ENCODE results near the gene MPRIP. TPM values are rescaled to one million over a fixed set of nuclear protein-coding genes. Genes with fewer than 3 reads are reported as not detected.
"Not testable (repeated sequence)": the region's sequence is repeated elsewhere in the genome, so short reads cannot be mapped to it uniquely, and the experiment has no call there.

Gene MPRIP
- total RNA-seq, 2 experiments from 2014 or later = 206 to 209 TPM

- ATAC-seq (no peak), DNase-seq (no peak)
- Mint-ChIP-seq H3K27ac (no peak overlapping the region), H3K36me3 (peaks cover 3% of the 10 kb centered on the region), H3K27me3 (no peaks in the 10 kb centered on the region), H3K4me3 (no peak overlapping the region), H3K9me3 (ENCODE audit: low read depth) (no peaks in the 10 kb centered on the region), H3K4me1 (peaks cover 38% of the 10 kb centered on the region)
- CTCF ChIA-PET = interaction anchor here (0.5 to 0.7 kb wide), 2 partner anchors 14 to 997 kb away, joined by 3 read pairs; no protein-coding TSS in a partner anchor
These were observed 85.6 kb downstream of the MPRIP start for GRCh38 chr17:17127730-17128291.

GRCh38 chr17:17128476-17129075, 86.3 kb downstream of the MPRIP start:
- Mint-ChIP-seq H3K4me3 (no peak overlapping the region), H3K36me3 (peaks cover 3% of the 10 kb centered on the region), H3K27ac (no peak overlapping the region), H3K9me3 (ENCODE audit: low read depth) (no peaks in the 10 kb centered on the region), H3K4me1 (peaks cover 34% of the 10 kb centered on the region), H3K27me3 (no peaks in the 10 kb centered on the region)
- ATAC-seq = no peak
- no peak for DNase-seq
- CTCF ChIA-PET = interaction anchor here (0.7 kb wide), 2 partner anchors 9 to 13 kb away, joined by 3 read pairs; no protein-coding TSS in a partner anchor

GRCh38 chr17:17129466-17129865, 87.2 kb downstream of the MPRIP start:
- Mint-ChIP-seq H3K27me3 (no peaks in the 10 kb centered on the region), H3K4me3 (no peak overlapping the region), H3K4me1 (peaks cover 28% of the 10 kb centered on the region), H3K9me3 (ENCODE audit: low read depth) (no peaks in the 10 kb centered on the region), H3K36me3 (peaks cover 3% of the 10 kb centered on the region), H3K27ac (no peak overlapping the region)
- CTCF ChIA-PET = interaction anchor here (0.9 kb wide), 1 partner anchor 12 kb away, joined by 3 read pairs; no protein-coding TSS in a partner anchor
- no peak for ATAC-seq
- no peak for DNase-seq

- CTCF ChIA-PET = interaction anchor here (0.8 to 0.9 kb wide), 2 partner anchors 11 kb away, joined by 3 read pairs; no protein-coding TSS in a partner anchor
- Mint-ChIP-seq H3K9me3 (ENCODE audit: low read depth) (no peaks in the 10 kb centered on the region), H3K27me3 (no peaks in the 10 kb centered on the region), H3K36me3 (peaks cover 3% of the 10 kb centered on the region), H3K4me1 (peaks cover 20% of the 10 kb centered on the region), H3K4me3 (no peak overlapping the region), H3K27ac (no peak overlapping the region)
- ATAC-seq (no peak), DNase-seq (no peak)
These were observed 88.0 kb downstream of the MPRIP start for GRCh38 chr17:17130077-17130844.

- no peaks in the 10 kb centered on the region for H3K27me3 Mint-ChIP-seq
- no peak for DNase-seq
- no peak overlapping the region for H3K4me3 Mint-ChIP-seq
- H3K4me1 Mint-ChIP-seq = peaks cover 4% of the 10 kb centered on the region
- ATAC-seq = no peak
- peaks cover 3% of the 10 kb centered on the region for H3K36me3 Mint-ChIP-seq
- H3K9me3 Mint-ChIP-seq (ENCODE audit: low read depth) = no peaks in the 10 kb centered on the region
- no peak overlapping the region for H3K27ac Mint-ChIP-seq
- CTCF ChIA-PET = interaction anchor here (1.9 kb wide), 1 partner anchor 10 kb away, joined by 5 read pairs; no protein-coding TSS in a partner anchor
These were observed 89.6 kb downstream of the MPRIP start for GRCh38 chr17:17131839-17132238.

- Mint-ChIP-seq H3K4me3 (no peak overlapping the region), H3K9me3 (ENCODE audit: low read depth) (no peaks in the 10 kb centered on the region), H3K27ac (no peak overlapping the region), H3K27me3 (no peaks in the 10 kb centered on the region), H3K36me3 (no peaks in the 10 kb centered on the region), H3K4me1 (no peaks in the 10 kb centered on the region)
- CTCF ChIA-PET = interaction anchor here (1.9 kb wide), 1 partner anchor 10 kb away, joined by 5 read pairs; no protein-coding TSS in a partner anchor
- no peak for DNase-seq
- no peak for ATAC-seq
These were observed 90.5 kb downstream of the MPRIP start for GRCh38 chr17:17132746-17133145.

GRCh38 chr17:17134051-17134956, 92.0 kb downstream of the MPRIP start:
- no peaks in the 10 kb centered on the region for H3K4me1 Mint-ChIP-seq
- ATAC-seq = no peak
- H3K27me3 Mint-ChIP-seq = no peaks in the 10 kb centered on the region
- CTCF ChIA-PET = no interaction called here
- no peak overlapping the region for H3K27ac Mint-ChIP-seq
- no peak for DNase-seq
- no peaks in the 10 kb centered on the region for H3K9me3 Mint-ChIP-seq (ENCODE audit: low read depth)
- no peaks in the 10 kb centered on the region for H3K36me3 Mint-ChIP-seq
- no peak overlapping the region for H3K4me3 Mint-ChIP-seq

- no peak for ATAC-seq
- Mint-ChIP-seq H3K36me3 (no peaks in the 10 kb centered on the region), H3K27ac (no peak overlapping the region), H3K27me3 (no peaks in the 10 kb centered on the region), H3K4me3 (no peak overlapping the region), H3K9me3 (ENCODE audit: low read depth) (no peaks in the 10 kb centered on the region), H3K4me1 (no peaks in the 10 kb centered on the region)
- DNase-seq = no peak
- CTCF ChIA-PET = no interaction called here
These were observed 92.7 kb downstream of the MPRIP start for GRCh38 chr17:17134957-17135333.

GRCh38 chr17:17136221-17136620, 94.0 kb downstream of the MPRIP start:
- H3K27ac Mint-ChIP-seq; ATAC-seq; H3K36me3 Mint-ChIP-seq; H3K9me3 Mint-ChIP-seq (ENCODE audit: low read depth); H3K27me3 Mint-ChIP-seq; H3K4me1 Mint-ChIP-seq; DNase-seq; H3K4me3 Mint-ChIP-seq: not testable (repeated sequence)
- CTCF ChIA-PET = interaction anchor here (0.9 kb wide), 1 partner anchor 10 kb away, joined by 3 read pairs; no protein-coding TSS in a partner anchor

- ATAC-seq (no peak), DNase-seq (no peak)
- no peaks in the 10 kb centered on the region for H3K27me3 Mint-ChIP-seq
- CTCF ChIA-PET = no interaction called here
- H3K4me1 Mint-ChIP-seq = peaks cover 4% of the 10 kb centered on the region
- no peaks in the 10 kb centered on the region for H3K36me3 Mint-ChIP-seq
- no peak overlapping the region for H3K27ac Mint-ChIP-seq
- H3K4me3 Mint-ChIP-seq = no peak overlapping the region
- H3K9me3 Mint-ChIP-seq (ENCODE audit: low read depth) = no peaks in the 10 kb centered on the region
These were observed 95.7 kb downstream of the MPRIP start for GRCh38 chr17:17137731-17138585.

GRCh38 chr17:17139972-17140589, 97.8 kb downstream of the MPRIP start:
- no peak for DNase-seq
- CTCF ChIA-PET = interaction anchor here (1.3 kb wide), 1 partner anchor 56 kb away, joined by 3 read pairs; no protein-coding TSS in a partner anchor
- Mint-ChIP-seq H3K27me3 (no peaks in the 10 kb centered on the region), H3K27ac (no peak overlapping the region), H3K36me3 (peaks cover 3% of the 10 kb centered on the region), H3K4me3 (no peak overlapping the region), H3K9me3 (ENCODE audit: low read depth) (no peaks in the 10 kb centered on the region), H3K4me1 (peaks cover 4% of the 10 kb centered on the region)
- ATAC-seq = no peak

GRCh38 chr17:17140590-17140980, 98.3 kb downstream of the MPRIP start:
- H3K9me3 Mint-ChIP-seq (ENCODE audit: low read depth) = no peaks in the 10 kb centered on the region
- H3K27me3 Mint-ChIP-seq = no peaks in the 10 kb centered on the region
- CTCF ChIA-PET = no interaction called here
- peaks cover 4% of the 10 kb centered on the region for H3K4me1 Mint-ChIP-seq
- DNase-seq = no peak
- no peak for ATAC-seq
- peaks cover 3% of the 10 kb centered on the region for H3K36me3 Mint-ChIP-seq
- H3K4me3 Mint-ChIP-seq = no peak overlapping the region
- H3K27ac Mint-ChIP-seq = no peak overlapping the region

Measured in activated CD8-positive, alpha-beta memory T cell treated with anti-CD3 and anti-CD28 coated beads, Interleukin-2, amount 10 ng/mL, durations not matched to agents 7 days and 5 days (primary cell).